Measurements from ENCODE around the gene TYMS.
A peak's percentile ranks its signal among the peaks of the same experiment; 100 is the strongest.
"Not testable (repeated sequence)": the region's sequence is repeated elsewhere in the genome, so short reads cannot be mapped to it uniquely, and the experiment has no call there.

TYMS gene

GRCh38 chr18:678482-679182, 21.2 kb downstream of the TYMS start:
- no peak for DNase-seq

- DNase-seq: no peak
These were observed 22.1 kb downstream of the TYMS start for GRCh38 chr18:679516-679915.

GRCh38 chr18:680392-680791, 22.9 kb downstream of the TYMS start:
- no peak for DNase-seq

DNA sequence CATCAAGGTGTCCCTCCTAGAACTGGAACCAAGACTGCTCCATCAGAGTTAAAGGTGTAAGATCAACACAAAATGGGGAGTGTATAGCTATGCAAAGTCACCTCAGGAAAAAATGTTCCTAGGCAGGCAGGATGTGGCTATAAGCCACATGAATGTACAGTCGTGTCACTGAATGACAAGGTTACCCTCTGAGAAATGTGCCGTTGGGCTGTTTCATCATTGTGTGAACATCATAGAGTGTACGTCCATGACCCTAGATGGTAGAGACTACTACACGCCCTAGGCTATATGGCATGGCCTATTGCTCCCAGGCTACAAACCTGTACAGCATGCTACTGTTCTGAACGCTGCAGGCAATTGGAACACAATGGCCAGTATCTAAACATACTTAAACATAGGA, 24.5 kb downstream of the TYMS start:
- peak; percentile 66 for DNase-seq

DNA sequence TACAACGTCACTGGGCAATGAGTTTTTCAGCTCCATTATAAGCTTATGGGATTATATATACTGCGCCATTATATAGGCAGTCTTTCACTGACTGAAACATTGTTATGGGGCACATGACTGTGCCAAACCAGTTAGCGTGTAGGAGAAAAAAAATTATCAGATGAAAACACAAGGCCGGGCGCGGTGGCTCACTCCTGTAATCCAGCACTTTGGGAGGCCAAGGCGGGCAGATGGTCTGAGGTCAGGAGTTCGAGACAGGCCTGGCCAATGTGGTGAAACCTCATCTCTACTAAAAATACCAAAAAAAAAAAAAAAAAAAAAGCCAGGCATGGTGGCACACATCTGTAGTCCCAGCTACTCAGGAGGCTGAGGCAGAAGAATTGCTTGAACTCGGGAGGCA, 25.0 kb downstream of the TYMS start:
- DNase-seq: not testable (repeated sequence)

DNA sequence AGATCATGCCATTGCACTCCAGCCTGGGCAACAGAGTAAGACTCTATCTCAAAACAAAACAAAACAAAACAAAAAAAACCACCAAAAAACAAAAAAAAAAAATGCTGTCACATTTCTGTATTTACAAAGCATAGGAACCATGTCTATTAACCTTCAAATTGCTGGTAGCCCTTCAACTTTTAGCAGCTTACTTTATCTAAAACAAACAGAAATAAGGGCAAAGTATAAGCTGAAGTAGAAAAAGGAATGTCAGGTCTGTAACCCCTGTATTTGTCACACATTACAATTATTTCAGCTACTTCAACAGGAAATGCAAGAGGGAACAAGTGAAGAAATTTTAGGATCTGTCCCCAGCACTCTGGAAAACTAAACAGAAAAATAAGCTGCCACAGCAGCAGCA, 25.4 kb downstream of the TYMS start:
- no peak for DNase-seq

DNA sequence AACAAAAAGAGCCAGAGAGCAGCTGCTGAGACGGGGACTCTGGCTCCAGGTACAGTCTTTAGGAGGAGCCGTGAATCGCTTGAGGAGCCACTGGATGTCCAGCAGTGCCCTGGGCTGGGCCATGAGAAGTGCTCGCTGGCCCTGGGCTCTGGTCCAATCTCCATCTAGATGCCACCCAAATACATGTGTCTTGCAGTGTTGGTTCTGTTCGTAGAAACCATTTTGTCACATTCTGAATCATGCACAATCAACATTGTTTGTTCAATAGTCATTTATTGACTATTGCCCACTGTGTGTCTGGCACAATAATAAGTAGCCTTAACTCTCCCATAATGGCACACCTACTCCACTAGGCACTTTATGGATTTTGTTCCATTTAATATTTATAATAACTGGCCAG, 26.1 kb downstream of the TYMS start:
- no peak for DNase-seq

- DNase-seq: no peak
These were observed 28.0 kb downstream of the TYMS start for GRCh38 chr18:685438-685837.

- DNase-seq: no peak
These were observed 29.1 kb downstream of the TYMS start for GRCh38 chr18:686339-687111.

DNA sequence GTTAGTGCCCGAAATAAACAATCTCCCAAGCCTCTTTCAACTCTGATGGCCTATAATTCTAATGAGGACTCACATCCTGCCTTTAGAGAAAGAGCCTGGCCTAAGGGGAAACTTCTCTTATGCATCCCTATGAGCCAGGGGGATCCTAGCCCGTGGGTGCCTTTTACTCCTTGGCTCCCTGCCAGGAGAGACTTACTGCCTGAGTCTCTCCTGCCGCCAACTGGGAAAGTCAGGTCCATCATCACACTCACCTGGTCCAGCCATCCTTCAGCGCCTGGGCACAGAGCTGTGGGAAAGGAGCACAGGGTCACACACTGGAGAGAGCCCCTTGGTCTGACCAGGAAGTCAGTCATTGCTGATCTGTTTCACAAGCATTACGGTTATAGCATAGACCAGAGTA, 30.9 kb downstream of the TYMS start:
- no peak for DNase-seq

DNA sequence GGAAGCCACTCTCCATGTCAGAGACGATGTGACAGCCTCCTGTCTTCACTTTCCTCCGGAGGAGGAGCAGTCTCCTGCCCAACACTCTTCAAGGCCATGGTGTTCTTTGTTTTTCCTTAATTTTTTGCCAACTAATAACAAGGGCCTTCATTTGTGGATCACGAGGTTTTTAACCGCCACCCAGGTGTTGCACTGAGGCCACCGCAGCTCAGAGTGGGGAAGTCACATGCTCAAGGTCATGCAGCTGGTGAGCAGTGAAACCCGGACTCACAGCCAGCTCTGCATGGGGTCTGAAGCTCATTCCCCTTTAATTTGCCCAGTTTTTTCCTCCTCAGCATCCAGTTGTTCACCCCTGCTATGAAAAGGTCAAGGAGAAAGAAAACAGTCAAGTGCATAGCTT, 35.4 kb downstream of the TYMS start:
- DNase-seq: no peak

DNA sequence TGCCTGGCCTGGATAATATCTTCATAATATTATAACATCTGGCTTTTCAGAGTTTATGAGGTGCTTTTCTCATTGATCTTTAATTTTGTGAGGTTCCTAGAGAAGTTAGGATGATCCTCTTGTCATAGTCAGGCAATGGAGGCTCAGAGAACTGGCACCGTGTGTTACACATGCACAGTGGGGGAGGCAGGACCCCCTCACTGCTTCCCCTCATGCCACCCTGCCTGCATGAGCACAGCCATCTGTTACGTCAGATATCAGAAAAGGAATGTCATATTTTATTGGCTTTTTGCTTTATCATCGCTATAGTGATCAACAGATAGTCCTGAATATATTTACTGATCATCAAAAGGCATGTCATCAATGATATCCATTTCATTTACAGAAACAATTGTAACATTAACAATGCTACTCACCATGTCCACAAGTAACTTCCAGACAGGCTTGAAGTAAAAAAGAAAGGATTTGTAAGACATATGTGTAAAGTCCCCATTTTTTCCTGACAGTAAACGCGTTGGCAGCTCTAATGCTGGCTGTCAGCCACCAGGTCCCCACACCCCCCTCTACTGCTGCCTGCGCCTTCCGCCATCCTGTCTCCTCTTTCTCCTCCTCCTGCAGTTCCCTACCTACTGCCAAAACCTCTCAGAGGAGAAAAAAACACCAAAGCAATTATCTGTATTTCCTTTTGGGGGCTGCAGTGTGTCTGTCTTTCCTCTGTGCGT, 36.2 kb downstream of the TYMS start:
- DNase-seq: no peak

GRCh38 chr18:697012-697411, 39.6 kb downstream of the TYMS start:
- DNase-seq: no peak

GRCh38 chr18:697800-698199, 40.3 kb downstream of the TYMS start:
- DNase-seq: no peak

DNA sequence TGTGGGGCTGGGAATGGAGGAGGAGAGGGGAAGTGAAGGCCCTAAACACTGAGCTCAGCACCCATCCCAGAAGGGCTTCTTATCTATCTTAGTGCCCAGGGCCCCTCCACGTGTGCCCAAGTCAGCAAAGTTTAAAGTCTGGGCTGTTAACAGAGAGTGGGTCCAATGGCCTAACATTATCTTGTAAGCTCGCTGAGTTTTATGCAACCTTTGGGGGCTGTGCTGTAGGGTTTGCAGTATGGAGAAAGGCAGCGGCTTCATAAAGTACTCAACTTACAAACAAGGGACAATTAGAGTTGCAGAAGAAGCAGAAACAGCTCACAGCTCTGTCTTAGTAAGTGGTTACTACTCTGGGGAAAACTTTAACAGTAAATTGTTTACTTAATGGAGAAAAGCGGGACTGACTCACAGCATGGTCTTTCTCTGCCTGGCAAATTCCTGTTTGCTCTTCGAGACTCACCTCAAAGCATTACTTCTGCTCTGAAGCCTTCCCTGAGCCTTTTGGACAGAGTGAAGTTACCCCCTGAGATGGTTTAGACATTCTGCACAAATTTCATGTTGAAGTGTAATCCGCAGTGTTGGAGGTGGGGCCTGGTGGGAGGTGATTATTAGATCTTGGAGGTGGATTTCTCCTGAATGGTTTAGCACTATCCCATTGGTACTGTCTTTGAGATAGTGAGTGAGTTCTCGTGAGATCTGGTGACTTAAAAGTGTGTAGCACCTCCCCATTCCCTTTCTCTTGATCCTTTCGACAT, 45.9 kb downstream of the TYMS start:
- DNase-seq: no peak

GRCh38 chr18:706405-706804, 49.0 kb downstream of the TYMS start:
- DNase-seq: no peak

GRCh38 chr18:708096-708495, 50.6 kb downstream of the TYMS start:
- no peak for DNase-seq

DNA sequence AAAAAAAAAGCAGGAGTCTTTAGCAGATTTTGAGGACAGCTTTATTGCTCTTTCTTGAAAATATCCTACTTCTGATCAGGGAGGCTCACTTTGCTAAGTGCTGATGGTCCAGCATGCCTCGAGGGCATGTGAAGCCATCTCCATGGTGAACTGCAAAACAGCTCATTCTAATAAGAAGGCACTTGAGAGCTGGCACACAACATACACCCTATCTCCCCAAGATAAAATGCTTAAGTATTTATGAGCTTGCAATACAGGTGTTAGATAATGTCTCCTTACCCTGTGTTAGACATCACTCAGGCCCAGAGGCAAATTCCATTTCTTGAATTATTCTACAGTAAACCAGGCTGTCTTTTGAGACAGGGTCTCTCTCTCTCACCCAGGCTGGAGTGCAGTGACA, 52.3 kb downstream of the TYMS start:
- DNase-seq: no peak

- DNase-seq: no peak
These were observed 53.2 kb downstream of the TYMS start for GRCh38 chr18:710418-711300.

DNA sequence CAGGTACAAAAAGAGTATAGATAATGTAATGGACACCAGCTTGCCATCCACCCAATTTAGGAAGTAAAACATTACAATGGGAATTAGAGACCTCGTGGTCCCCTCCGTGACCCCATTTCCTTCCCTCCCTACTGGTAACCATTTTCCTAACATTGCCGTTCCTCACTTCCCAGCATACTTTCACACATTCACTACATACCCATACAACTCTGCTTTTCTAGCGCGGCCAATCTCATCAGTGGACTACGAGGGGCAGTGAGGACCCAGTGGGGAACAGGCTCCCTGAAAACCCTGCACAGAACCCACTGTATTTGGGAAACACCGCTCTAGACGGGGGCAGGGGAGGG, 53.8 kb downstream of the TYMS start:
- DNase-seq: no peak

GRCh38 chr18:711657-712400, 54.4 kb downstream of the TYMS start:
- DNase-seq: peak; percentile 80
